Sigmoid colon (tissue), 4 donors: ENCODE results near the gene FBXL15.

Experiments
- EP300 ChIP-seq, 4 donors: sonication (generic); formaldehyde crosslinking; IDR thresholded peaks; one replicate each; pipeline ENCODE4 v1.6.1; 2017; ENCODE audit warnings: antibody characterized with exemption in 4 of 4
- POLR2A ChIP-seq, 2 donors: fragments of 450-650 bp; IDR thresholded peaks; one replicate each; pipeline ENCODE4 v1.6.1; 2016; ENCODE audit warnings: antibody characterized with exemption in 2 of 2, mild to moderate bottlenecking in 2 of 2, moderate library complexity in 2 of 2
- POLR2AphosphoS5 ChIP-seq, 4 donors: sonication (generic); formaldehyde crosslinking; IDR thresholded peaks; one replicate each; pipeline ENCODE4 v1.6.1; 2017; ENCODE audit warnings: antibody characterized with exemption in 4 of 4
- TF ChIP-seq, protein P1 (sequence below), 4 experiments: fragments of 450-650 bp in 3 of 4; fragments of 200-600 bp in 1 of 4; IDR thresholded peaks; one replicate each; pipeline ENCODE4 v1.5.1; 2016 to 2019; ENCODE audit warnings: antibody characterized with exemption in 4 of 4, mild to moderate bottlenecking in 3 of 4, moderate library complexity in 2 of 4

GRCh38 chr10:102424145-102424544, 3.5 kb downstream of the FBXL15 start:
- TF ChIP-seq, protein P1, sequence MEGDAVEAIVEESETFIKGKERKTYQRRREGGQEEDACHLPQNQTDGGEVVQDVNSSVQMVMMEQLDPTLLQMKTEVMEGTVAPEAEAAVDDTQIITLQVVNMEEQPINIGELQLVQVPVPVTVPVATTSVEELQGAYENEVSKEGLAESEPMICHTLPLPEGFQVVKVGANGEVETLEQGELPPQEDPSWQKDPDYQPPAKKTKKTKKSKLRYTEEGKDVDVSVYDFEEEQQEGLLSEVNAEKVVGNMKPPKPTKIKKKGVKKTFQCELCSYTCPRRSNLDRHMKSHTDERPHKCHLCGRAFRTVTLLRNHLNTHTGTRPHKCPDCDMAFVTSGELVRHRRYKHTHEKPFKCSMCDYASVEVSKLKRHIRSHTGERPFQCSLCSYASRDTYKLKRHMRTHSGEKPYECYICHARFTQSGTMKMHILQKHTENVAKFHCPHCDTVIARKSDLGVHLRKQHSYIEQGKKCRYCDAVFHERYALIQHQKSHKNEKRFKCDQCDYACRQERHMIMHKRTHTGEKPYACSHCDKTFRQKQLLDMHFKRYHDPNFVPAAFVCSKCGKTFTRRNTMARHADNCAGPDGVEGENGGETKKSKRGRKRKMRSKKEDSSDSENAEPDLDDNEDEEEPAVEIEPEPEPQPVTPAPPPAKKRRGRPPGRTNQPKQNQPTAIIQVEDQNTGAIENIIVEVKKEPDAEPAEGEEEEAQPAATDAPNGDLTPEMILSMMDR (IDR thresholded peaks at IDR 0.05), result no peak
- TF ChIP-seq POLR2A (IDR thresholded peaks at IDR 0.05) (no peak), EP300 (IDR thresholded peaks at IDR 0.05) (no peak), POLR2AphosphoS5 (IDR thresholded peaks at IDR 0.05) (no peak)
